Upper lobe of left lung (tissue), 6 donors: Measurements from ENCODE around the gene UBE2B. TPM values are rescaled to one million over a fixed set of nuclear protein-coding genes. Genes with fewer than 3 reads are reported as not detected.
A peak's percentile ranks its signal among the peaks of the same experiment; 100 is the strongest.

Experiments used
- ATAC-seq, 2 donors: fragments of 200-7000 bp; cut with Tn5 transposase; one replicate each; pipeline ENCODE4 v1.9.1; 2022; ENCODE audit warnings: mild to moderate bottlenecking in 2 of 2, moderate library complexity in 2 of 2; ENCODE audit not compliant: low FRiP score in 2 of 2
- DNase-seq, 2 donors: peaks; one replicate each; pipeline ENCODE4 v3.0.0-alpha.2; 2019 to 2020
- H3K27ac ChIP-seq, 4 donors: fragments of 200-600 bp; sonication (generic); one replicate each; pipeline ENCODE4 v1.5.1; 2016 to 2019
- H3K27me3 ChIP-seq, 4 donors: fragments of 200-600 bp; sonication (generic); one replicate each; pipeline ENCODE4 v1.5.1; 2017 to 2019
- H3K36me3 ChIP-seq, 4 donors: fragments of 200-600 bp; sonication (generic); one replicate each; pipeline ENCODE4 v1.5.1; 2016 to 2019
- H3K4me1 ChIP-seq, 4 donors: fragments of 200-600 bp; sonication (generic); one replicate each; pipeline ENCODE4 v1.5.1; 2018 to 2019
- H3K4me3 ChIP-seq, 4 donors: fragments of 200-600 bp; sonication (generic); one replicate each; pipeline ENCODE4 v1.5.1; 2017 to 2019; ENCODE audit warnings: mild to moderate bottlenecking in 2 of 4, moderate library complexity in 1 of 4
- H3K9me3 ChIP-seq, 4 donors: fragments of 200-600 bp; sonication (generic); one replicate each; pipeline ENCODE4 v1.5.1; 2018 to 2019
- CTCF ChIP-seq, 6 experiments: fragments of 450-650 bp in 4 of 6; fragments of 200-600 bp in 2 of 6; sonication (generic) in 2 of 6; IDR thresholded peaks; one replicate each; pipeline ENCODE4 v1.5.1; 2016 to 2019; ENCODE audit warnings: antibody characterized with exemption in 6 of 6
- EP300 ChIP-seq, 4 donors: sonication (generic); formaldehyde crosslinking; IDR thresholded peaks; one replicate each; pipeline ENCODE4 v1.5.1; 2017; ENCODE audit warnings: antibody characterized with exemption in 4 of 4, control low read depth in 2 of 4
- POLR2A ChIP-seq, 4 donors: fragments of 450-650 bp; IDR thresholded peaks; one replicate each; pipeline ENCODE4 v1.5.1; 2016 to 2017; ENCODE audit warnings: antibody characterized with exemption in 4 of 4, mild to moderate bottlenecking in 2 of 4
- POLR2AphosphoS5 ChIP-seq, 2 donors: sonication (generic); formaldehyde crosslinking; IDR thresholded peaks; one replicate each; pipeline ENCODE4 v1.5.1; 2017; ENCODE audit warnings: antibody characterized with exemption in 2 of 2
- WGBS, 2 donors: methylation state at CpG; one replicate each; pipeline ENCODE4 v1.1.5; 2017 to 2018; 5-methylcytosine and 5-hydroxymethylcytosine counted together
- total RNA-seq, 6 donors: library from RNA; depleted of rRNA in 4 of 6; stranded (reverse); fragments of >200 nt in 4 of 6; gene quantifications; one replicate each; pipeline versions ENCODE4 v1.1.0 to v1.2.1, GENCODE V29; 2016 to 2021
- donor health status: DM: no; HTN: no; CAD: no; lungs with moderate emphysema.
- donor health status: DM: no; HTN: yes; CAD: no; lungs with severe emphysema.

Gene UBE2B
- total RNA-seq, 6 donors from 2014 or later = 34.6 to 146 (median 70.7) TPM

GRCh38 chr5:134345996-134346395 lies 25.4 kb upstream of the UBE2B start:
- no peak for ATAC-seq
- Histone ChIP-seq H3K4me3 (no peak overlapping the region), H3K27me3 (no peaks in the 10 kb centered on the region), H3K27ac (no peak overlapping the region), H3K9me3 (no peaks in the 10 kb centered on the region), H3K36me3 (peaks cover 0 to 6% (median 0%) of the 10 kb centered on the region in 4 donors), H3K4me1 (no peaks in the 10 kb centered on the region)
- TF ChIP-seq EP300 (IDR thresholded peaks at IDR 0.05) (no peak), CTCF (IDR thresholded peaks at IDR 0.05) (no peak), POLR2AphosphoS5 (IDR thresholded peaks at IDR 0.05) (no peak), POLR2A (IDR thresholded peaks at IDR 0.05) (no peak)
- WGBS, 2 donors = 92 to 100% methylated on average over 2 of the region's 2 CpGs
- no peak for DNase-seq

GRCh38 chr5:134349463-134349862 lies 21.9 kb upstream of the UBE2B start:
- Histone ChIP-seq H3K9me3 (no peaks in the 10 kb centered on the region), H3K27ac (no peak overlapping the region), H3K27me3 (no peaks in the 10 kb centered on the region), H3K36me3 (peaks cover 0 to 6% (median 0%) of the 10 kb centered on the region in 4 donors), H3K4me3 (no peak overlapping the region), H3K4me1 (no peaks in the 10 kb centered on the region)
- TF ChIP-seq POLR2AphosphoS5 (IDR thresholded peaks at IDR 0.05) = no peak
- TF ChIP-seq CTCF (IDR thresholded peaks at IDR 0.05) = no peak
- no peak for TF ChIP-seq EP300 (IDR thresholded peaks at IDR 0.05)
- TF ChIP-seq POLR2A (IDR thresholded peaks at IDR 0.05) = no peak
- no peak for DNase-seq
- no peak for ATAC-seq
- 72 to 73% methylated on average over 4 of the region's 4 CpGs for WGBS, 2 donors

- WGBS, 2 donors = 87 to 96% methylated on average over 5 of the region's 5 CpGs
- no peaks in the 10 kb centered on the region for H3K36me3 ChIP-seq
Measured at GRCh38 chr5:134355681-134356080, 15.7 kb upstream of the UBE2B start.

DNA sequence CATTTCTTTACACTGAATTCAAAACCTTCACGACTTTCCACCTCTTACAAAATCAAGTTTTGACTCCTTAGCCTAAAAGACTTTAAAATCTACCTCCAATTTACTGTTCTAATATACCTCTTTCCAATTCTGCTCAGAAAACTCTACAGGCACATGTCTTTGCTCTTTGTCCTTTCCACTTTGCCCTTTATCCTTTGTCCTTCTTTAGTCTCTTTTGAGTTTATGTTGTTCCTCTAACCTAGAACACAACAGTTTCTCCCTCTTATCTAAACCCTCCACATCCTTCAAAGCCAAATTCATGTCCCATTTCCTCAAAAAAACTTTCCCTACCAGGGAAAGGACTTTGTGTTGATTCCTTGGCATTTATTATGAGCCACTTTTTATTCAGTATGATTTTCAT lies 5.8 kb upstream of the UBE2B start:
- Histone ChIP-seq H3K9me3 (no peaks in the 10 kb centered on the region), H3K27ac (no peak overlapping the region), H3K4me3 (no peak overlapping the region), H3K36me3 (no peaks in the 10 kb centered on the region), H3K27me3 (no peaks in the 10 kb centered on the region), H3K4me1 (peaks cover 7 to 31% (median 16%) of the 10 kb centered on the region in 4 donors)
- WGBS, 2 donors = 95 to 100% methylated on average over 1 of the region's 1 CpG
- no peak for TF ChIP-seq POLR2A (IDR thresholded peaks at IDR 0.05)
- TF ChIP-seq POLR2AphosphoS5 (IDR thresholded peaks at IDR 0.05) = no peak
- TF ChIP-seq CTCF (IDR thresholded peaks at IDR 0.05) = no peak
- TF ChIP-seq EP300 (IDR thresholded peaks at IDR 0.05) = no peak
- no peak for ATAC-seq
- DNase-seq = no peak

More at GRCh38 chr5:134355681-134356080, 15.7 kb upstream of the UBE2B start:
- Histone ChIP-seq H3K4me1 (no peaks in the 10 kb centered on the region), H3K27ac (no peak overlapping the region), H3K27me3 (no peaks in the 10 kb centered on the region), H3K9me3 (no peaks in the 10 kb centered on the region), H3K4me3 (no peak overlapping the region)
- TF ChIP-seq CTCF (IDR thresholded peaks at IDR 0.05) = no peak
- no peak for TF ChIP-seq POLR2AphosphoS5 (IDR thresholded peaks at IDR 0.05)
- TF ChIP-seq POLR2A (IDR thresholded peaks at IDR 0.05) = no peak
- no peak for TF ChIP-seq EP300 (IDR thresholded peaks at IDR 0.05)
- DNase-seq (no peak), ATAC-seq (no peak)

DNA sequence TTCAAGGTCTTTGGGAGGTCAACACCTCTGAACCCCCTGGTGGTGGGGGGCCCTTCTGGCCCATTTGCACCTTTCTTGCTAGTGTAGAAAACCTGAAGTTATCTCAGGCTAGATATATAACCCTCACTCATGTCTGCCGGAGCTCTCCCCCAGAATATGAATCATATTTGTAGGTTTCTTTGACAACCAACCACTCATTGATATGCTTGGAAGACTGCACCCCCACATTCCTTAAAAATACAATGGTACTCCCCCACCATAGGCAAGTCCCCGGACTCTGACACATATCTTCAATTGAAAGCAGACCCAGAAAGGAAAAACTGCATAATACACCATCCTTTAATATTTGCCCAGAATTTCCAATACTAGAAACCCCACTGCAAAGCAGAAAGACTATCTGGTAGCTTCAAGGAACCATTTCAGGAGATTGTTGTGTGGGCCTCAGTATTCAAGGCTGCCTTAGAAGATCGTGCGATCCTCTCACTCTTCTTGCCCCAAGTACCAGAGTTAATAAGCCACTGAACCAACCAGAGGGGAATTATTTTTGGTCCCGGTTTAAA lies 978 bp upstream of the UBE2B start:
- peak overlapping the region; percentile 94 to 100 (median 99) for H3K27ac ChIP-seq

More for the DNA sequence above, 978 bp upstream of the UBE2B start:
- ATAC-seq (peak; percentile 0), DNase-seq (no peak)
- peak overlapping the region in 3 of 4 donors; percentile 70 to 92 (median 86) for H3K4me3 ChIP-seq
- H3K36me3 ChIP-seq = no peaks in the 10 kb centered on the region
- peaks cover 13 to 48% (median 29%) of the 10 kb centered on the region in 4 donors for H3K4me1 ChIP-seq
- 28 to 30% methylated on average over 5 of the region's 5 CpGs for WGBS, 2 donors
- no peaks in the 10 kb centered on the region for H3K27me3 ChIP-seq
- no peak for TF ChIP-seq CTCF (IDR thresholded peaks at IDR 0.05)
- no peak for TF ChIP-seq EP300 (IDR thresholded peaks at IDR 0.05)
- TF ChIP-seq POLR2A (IDR thresholded peaks at IDR 0.05) = no peak
- TF ChIP-seq POLR2AphosphoS5 (IDR thresholded peaks at IDR 0.05) = no peak
- H3K9me3 ChIP-seq = no peaks in the 10 kb centered on the region
